Effector CD8-positive, alpha-beta T cell (primary cell): ENCODE data around the gene MRPL21.
"Not testable (repeated sequence)": the region's sequence is repeated elsewhere in the genome, so short reads cannot be mapped to it uniquely, and the experiment has no call there.

Experiments used
- DNase-seq: peaks from one replicate; lab custom pipeline; 2025; lab: John Stamatoyannopoulos, UW

Gene MRPL21

DNA sequence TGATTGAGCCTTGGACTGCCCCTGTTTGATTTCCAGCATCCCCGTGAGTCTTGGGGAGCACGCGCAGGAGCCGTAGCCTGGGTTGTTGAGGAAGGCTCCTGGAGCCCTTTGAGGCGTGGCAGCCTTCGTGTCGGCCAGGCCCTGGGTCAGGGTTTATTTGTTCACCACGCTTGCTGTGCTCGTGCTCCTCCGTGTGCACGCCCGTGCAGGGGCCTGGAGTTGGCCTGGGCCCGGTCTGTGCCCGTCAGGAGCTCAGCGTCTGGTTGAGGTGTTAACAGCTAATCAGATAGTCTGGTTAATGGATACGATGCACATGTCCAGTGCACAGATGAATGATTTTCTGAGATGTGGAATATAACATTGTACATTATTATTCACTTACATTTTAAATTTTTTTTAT is 8.1 kb upstream of the MRPL21 start:
- no peak for DNase-seq

GRCh38 chr11:68910965-68911364 is 7.3 kb upstream of the MRPL21 start:
- DNase-seq, result no peak

DNA sequence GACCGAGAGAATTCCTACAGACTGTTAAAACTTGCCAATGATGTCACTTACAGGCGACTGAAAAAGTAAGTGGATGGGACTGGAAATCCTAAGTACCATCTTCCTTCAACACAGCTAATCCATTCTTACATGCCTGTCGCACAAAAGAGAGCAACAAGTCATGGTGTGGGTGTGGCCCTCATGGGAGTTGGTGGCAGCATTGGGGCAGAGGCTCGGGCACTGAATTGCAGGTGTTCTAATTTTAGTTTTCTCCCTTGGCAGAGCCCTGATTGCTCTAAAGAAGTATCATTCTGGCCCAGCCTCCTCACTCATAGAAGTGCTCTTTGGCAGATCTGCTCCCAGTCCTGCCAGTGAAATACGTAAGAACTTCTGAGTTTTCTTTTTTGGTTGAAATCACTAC is 4.6 kb upstream of the MRPL21 start:
- no peak for DNase-seq

GRCh38 chr11:68905421-68906360 is 2.1 kb upstream of the MRPL21 start:
- no peak for DNase-seq

DNA sequence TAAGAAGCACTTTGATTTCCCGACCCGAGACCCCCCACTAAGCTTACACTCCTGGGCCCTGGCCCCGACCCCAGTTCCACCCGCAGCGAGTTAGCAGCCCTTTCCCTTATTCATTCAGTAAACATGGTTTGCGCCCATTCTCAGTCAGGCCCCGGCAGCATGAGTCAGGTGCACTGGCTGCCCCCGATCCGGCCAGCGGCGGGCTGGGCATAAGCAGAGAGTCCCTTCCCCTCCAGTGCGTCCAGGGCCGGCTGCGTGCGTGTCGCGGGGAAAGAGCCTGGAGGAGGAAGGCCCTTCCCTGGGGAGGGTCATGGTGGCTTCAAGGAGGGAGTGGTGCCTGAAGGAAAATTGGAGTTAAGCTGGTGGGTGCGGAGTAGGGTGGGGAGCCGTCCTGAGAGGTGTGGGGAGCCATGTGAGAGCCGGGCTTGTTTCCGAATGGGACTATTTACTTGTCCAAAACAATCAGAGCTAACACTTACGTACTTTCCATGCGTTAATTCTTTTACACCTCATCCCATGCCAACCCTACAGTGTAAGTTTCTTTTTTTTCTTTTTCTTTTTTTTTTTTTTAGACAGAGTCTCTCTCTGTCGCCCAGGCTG is 716 bp upstream of the MRPL21 start:
- no peak for DNase-seq

DNA sequence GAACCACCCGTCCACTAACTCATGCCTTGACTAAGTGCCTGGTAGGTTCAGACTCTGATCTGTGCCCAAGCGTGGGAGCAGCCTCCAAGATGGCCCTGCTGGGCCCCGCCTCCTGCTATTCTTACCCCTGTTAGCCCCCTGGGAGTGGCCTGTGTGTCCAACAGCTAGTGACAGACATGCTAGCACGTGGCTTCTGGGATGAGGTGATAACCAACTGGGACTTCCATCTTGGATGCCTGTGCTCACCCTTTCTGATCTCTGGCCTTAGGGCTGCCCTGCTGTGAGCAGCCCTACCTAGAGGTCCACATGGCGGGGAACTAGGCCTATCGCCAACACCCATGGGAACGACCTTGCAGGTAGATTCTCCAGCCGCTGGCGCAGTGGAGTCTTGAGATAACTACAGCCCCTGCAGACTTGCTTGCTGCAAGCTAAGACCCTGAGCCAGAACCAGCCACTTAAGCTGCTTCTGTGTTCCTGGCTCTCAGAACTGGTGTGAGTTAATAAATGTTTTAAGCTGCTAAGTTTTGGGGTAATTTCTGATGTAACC is 2.7 kb downstream of the MRPL21 start:
- no peak for DNase-seq

- DNase-seq, result no peak
Observed at GRCh38 chr11:68897441-68897840, 6.2 kb downstream of the MRPL21 start.

DNA sequence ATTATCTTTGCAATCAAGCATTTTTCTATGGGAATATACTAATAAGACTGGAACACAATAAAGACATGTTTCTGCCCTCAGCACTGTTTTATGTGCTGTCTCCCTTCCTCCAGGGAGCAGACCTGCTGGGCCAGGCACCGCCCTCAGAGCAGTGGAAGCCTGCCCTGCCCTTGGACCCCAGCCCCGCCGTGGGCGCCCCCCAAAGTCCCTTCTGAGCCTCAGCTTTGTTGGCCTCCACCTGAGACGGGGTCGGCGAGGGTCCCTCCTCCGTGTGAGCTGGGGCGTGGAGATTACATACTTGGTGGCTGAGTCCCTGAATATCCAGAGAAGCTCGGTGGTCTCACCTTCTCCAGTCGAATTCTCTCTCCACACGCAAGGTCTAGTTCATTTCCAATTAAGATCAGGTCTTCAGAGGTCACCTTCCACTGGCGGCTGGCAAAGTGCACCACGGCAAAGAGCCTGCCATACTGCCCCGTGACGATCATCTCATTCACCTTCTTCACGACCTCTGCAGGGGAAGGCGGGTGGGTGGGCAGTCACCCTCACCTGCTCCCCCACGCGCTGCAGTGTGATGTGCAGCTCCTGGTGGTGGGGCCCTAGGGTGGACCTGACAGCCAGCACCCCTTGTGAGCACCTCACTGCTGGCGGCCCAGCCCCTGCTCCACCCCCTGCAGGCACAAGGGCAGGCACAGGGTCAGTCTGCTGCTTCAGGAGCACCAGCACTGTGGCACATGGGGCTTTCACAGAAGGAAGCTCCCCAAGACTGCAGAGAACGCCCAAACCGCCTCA is 7.3 kb downstream of the MRPL21 start:
- no peak for DNase-seq

DNA sequence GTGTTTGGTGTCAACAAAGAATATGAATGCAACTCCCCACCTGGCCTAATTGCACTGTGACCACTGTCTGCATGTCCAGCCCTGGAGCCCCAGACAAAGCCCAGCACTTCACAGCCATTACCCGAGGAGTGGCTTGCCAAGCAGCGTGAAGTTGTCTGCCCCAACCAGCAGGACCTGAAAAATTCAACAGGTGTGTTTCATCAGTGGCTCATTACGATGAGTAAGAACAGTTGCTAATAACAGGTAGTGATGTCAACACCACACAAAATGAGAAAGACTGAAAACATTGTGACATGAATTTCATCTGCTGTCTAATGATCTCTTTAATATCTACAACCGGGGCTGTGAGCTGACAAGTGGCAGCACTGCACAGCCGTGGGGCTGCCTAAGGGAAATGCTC is 10.3 kb downstream of the MRPL21 start:
- no peak for DNase-seq

DNA sequence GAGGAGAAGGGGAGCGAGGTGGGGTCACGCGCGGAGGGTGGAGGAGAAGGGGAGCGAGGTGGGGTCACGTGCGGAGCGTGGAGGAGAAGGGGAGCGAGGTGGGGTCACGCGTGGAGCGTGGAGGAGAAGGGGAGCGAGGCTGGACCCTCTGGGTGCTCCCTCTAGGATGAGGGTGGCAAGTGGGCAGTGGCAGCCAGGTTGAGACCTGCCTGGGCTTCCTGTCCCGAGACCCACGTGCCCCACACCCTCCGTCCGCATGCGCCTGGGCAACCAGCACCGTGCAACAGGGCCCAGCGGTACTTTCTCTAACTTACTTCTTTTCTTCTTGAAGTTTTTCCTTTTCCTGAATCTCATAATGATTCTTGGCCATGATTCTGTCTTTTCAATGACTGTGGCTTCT is 11.1 kb downstream of the MRPL21 start:
- no peak for DNase-seq

DNA sequence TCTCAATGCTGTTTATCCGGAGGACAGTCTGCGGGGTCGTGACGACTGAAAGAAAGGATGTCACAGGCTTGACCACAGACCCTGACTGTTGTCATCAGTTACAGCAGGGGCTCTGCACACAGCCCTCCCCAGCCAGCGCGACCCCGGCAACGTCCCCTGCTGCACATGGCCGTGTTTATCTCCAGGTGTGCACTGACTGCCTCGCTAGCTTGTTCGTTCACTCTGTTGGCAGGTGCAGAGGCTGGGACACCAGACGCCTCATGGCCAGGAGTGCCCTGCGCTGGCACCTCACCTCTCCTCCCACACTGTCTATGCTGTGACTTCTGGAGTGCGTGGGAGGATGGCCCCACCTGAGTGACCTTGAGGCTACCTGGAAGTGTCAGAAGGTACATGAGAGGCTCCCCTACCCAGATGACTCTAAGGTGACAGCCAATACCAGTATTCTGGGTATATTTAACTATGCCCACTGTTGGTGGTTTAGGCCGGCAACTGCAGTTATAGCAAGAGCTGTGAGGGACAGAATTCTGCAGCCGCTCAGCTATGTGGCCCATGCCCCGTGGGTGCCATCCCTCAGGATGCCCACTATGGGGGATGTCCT is 12.2 kb downstream of the MRPL21 start:
- no peak for DNase-seq

DNA sequence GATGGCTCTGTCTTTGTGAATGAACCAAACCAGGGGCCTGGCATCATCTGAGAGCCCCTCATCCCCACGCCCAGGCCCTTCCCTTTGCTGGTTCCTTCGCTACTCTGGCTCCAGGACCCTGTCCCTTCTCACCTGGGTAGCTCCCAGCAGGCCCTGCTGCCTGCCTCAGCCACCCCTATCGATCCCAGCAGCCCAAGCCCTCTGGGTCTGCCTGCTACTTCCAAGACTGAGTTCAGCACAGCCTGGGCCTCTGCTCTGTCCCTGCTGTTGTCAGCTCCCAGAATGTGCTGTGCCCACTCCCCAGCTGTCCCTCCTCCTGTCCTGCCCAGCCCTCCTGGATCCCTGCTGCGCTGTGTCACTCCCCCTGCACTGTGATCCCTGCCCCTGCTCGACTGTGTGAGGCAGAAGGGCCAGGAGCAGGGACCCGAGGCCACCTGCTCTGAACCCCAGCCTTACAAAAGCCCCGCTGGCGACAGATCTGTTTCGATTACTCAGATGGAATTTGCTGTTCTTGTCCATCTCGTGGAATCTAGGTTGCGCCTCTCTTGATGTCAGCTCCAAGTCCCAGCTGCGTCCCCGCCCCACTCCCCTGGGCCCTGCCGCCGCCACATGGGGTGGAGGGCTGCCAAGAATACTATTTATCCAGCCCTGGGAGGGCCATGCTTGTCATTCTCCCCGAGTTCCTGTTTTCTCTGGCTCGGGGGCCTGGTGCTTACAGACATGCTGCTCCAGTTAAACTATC is 13.0 kb downstream of the MRPL21 start:
- DNase-seq, result no peak

GRCh38 chr11:68889948-68890446 is 13.6 kb downstream of the MRPL21 start:
- DNase-seq, result no peak

DNA sequence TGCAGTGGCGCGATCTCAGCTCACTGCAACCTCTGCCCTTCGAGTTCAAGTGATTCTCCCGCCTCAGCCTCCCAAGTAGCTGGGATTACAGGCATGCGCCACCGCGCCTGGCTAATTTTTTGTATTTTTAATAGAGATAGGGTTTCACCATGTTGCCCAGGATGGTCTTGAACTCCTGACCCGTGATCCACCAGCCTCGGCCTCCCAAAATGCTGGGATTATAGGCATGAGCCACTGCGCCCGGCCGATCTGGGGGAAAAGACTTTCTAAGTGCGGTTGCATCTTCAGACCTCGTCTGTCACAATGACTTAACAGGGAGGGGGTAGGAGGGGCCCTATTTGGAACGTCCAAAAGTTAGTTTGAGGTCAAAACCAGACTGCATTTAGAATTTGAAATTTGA is 18.8 kb downstream of the MRPL21 start:
- DNase-seq, result not testable (repeated sequence)

DNA sequence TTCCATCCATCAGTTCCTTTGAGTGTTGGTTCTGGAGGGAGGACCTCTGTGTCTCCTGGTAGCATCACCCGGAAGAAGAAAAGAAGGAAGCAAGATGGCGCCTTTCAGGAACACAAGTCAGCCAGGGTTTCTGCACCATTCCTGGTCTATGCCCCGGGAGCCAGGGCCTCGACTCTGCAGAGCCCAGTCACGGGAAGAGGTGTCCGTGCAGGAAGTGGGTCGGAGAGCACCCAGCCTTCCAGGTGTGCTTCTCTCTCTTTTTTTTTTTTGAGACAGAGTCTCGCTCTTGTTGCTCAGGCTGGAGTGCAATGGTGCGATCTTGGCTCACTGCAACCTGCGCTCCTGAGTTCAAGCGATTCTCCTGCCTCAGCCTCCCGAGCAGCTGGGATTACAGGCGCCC is 21.2 kb downstream of the MRPL21 start:
- DNase-seq, result no peak

DNA sequence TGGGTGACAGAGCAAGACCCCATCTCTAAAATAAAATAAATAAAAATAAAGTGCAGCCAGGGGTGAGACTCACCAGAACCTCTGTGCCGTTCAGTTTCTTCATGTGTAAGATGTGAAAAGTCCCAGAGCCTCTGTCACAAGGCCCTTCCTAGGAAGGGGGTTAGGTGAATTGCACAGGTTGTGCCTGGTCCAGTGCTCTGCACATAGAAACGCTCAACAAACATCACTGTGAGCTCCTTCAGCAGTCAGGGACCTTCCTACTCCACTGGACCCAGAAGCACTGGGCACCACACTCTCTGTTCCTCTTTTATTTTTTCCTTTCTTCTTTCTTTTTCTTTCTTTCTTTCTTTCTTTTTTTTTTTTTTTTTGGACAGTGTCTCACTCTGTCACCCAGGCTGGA is 22.3 kb downstream of the MRPL21 start:
- DNase-seq, result no peak

- DNase-seq, result no peak
Observed at GRCh38 chr11:68880851-68881250, 22.8 kb downstream of the MRPL21 start.

DNA sequence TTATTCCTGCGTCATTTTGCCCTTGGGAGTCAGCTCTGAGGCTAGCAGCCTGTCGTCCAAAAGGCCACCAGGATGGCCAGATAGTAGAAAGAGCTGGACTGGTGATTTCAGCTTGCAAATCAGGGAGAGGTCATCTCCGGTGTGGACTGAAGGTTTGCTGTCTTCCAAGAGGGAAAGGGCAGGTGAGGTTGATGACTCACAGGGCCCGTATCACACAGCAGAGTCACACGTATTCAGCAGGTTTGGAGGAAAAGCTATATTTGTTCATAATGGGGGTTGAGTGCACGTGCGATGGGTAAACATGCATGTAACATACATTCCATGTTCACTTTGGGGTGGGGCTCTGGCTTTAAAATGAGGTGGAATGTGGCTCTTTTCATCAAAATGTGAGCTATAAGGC is 25.6 kb downstream of the MRPL21 start:
- DNase-seq, result no peak

- DNase-seq, result no peak
Observed at GRCh38 chr11:68872216-68873003, 31.2 kb downstream of the MRPL21 start.

GRCh38 chr11:68870470-68870869 is 33.2 kb downstream of the MRPL21 start:
- no peak for DNase-seq
